ENCODE measurements around the gene XXYLT1. TPM values are rescaled to one million over a fixed set of nuclear protein-coding genes. Genes with fewer than 3 reads are reported as not detected.

The XXYLT1 gene
- total RNA-seq, 1 experiment from 2014 or later = 29.2 TPM

- Mint-ChIP-seq H3K27ac (ENCODE audit: unreplicated experiment) (no peak overlapping the region), H3K27me3 (ENCODE audit: unreplicated experiment) (no peaks in the 10 kb centered on the region), H3K36me3 (ENCODE audit: insufficient read depth, unreplicated experiment) (no peaks in the 10 kb centered on the region), H3K9me3 (ENCODE audit: low read depth, unreplicated experiment) (peaks cover 7% of the 10 kb centered on the region), H3K4me3 (ENCODE audit: low read depth, unreplicated experiment) (no peak overlapping the region), H3K4me1 (ENCODE audit: low read depth, unreplicated experiment) (no peaks in the 10 kb centered on the region)
- CTCF ChIA-PET = no interaction called here
- no peak for TF ChIP-seq CTCF (IDR thresholded peaks at IDR 0.05; ENCODE audit: unreplicated experiment)
- no TSS peak for BruUV-seq (replicated peaks)
- DNase-seq = no peak
- intact Hi-C loops (cut with micrococcal nuclease; ENCODE audit: unreplicated experiment) = no loop called here
These were observed 30.0 kb downstream of the XXYLT1 start for GRCh38 chr3:195240939-195241338.

GRCh38 chr3:195240171-195240701 lies 30.7 kb downstream of the XXYLT1 start:
- H3K27me3 Mint-ChIP-seq (ENCODE audit: unreplicated experiment) = no peaks in the 10 kb centered on the region
- no peaks in the 10 kb centered on the region for H3K4me1 Mint-ChIP-seq (ENCODE audit: low read depth, unreplicated experiment)
- TF ChIP-seq CTCF (IDR thresholded peaks at IDR 0.05; ENCODE audit: unreplicated experiment) = no peak
- intact Hi-C loops (cut with micrococcal nuclease; ENCODE audit: unreplicated experiment) = no loop called here
- H3K36me3 Mint-ChIP-seq (ENCODE audit: insufficient read depth, unreplicated experiment) = no peaks in the 10 kb centered on the region
- DNase-seq = no peak
- H3K4me3 Mint-ChIP-seq (ENCODE audit: low read depth, unreplicated experiment) = no peak overlapping the region
- no peak overlapping the region for H3K27ac Mint-ChIP-seq (ENCODE audit: unreplicated experiment)
- CTCF ChIA-PET = no interaction called here
- no TSS peak for BruUV-seq (replicated peaks)
- peaks cover 7% of the 10 kb centered on the region for H3K9me3 Mint-ChIP-seq (ENCODE audit: low read depth, unreplicated experiment)

- H3K27me3 Mint-ChIP-seq (ENCODE audit: unreplicated experiment) = no peaks in the 10 kb centered on the region
- no peak for DNase-seq
- no peak overlapping the region for H3K4me3 Mint-ChIP-seq (ENCODE audit: low read depth, unreplicated experiment)
- H3K4me1 Mint-ChIP-seq (ENCODE audit: low read depth, unreplicated experiment) = no peaks in the 10 kb centered on the region
- TF ChIP-seq CTCF (IDR thresholded peaks at IDR 0.05; ENCODE audit: unreplicated experiment) = no peak
- H3K9me3 Mint-ChIP-seq (ENCODE audit: low read depth, unreplicated experiment) = peaks cover 10% of the 10 kb centered on the region
- no TSS peak for BruUV-seq (replicated peaks)
- no peaks in the 10 kb centered on the region for H3K36me3 Mint-ChIP-seq (ENCODE audit: insufficient read depth, unreplicated experiment)
- no peak overlapping the region for H3K27ac Mint-ChIP-seq (ENCODE audit: unreplicated experiment)
- intact Hi-C loops (cut with micrococcal nuclease; ENCODE audit: unreplicated experiment) = no loop called here
- CTCF ChIA-PET = no interaction called here
These were observed 31.8 kb downstream of the XXYLT1 start for GRCh38 chr3:195239121-195239520.

- no TSS peak for BruUV-seq (replicated peaks)
- no peak for DNase-seq
- CTCF ChIA-PET = no interaction called here
- TF ChIP-seq CTCF (IDR thresholded peaks at IDR 0.05; ENCODE audit: unreplicated experiment) = no peak
- Mint-ChIP-seq H3K4me1 (ENCODE audit: low read depth, unreplicated experiment) (no peaks in the 10 kb centered on the region), H3K27ac (ENCODE audit: unreplicated experiment) (no peak overlapping the region), H3K36me3 (ENCODE audit: insufficient read depth, unreplicated experiment) (no peaks in the 10 kb centered on the region), H3K27me3 (ENCODE audit: unreplicated experiment) (no peaks in the 10 kb centered on the region), H3K9me3 (ENCODE audit: low read depth, unreplicated experiment) (peaks cover 10% of the 10 kb centered on the region), H3K4me3 (ENCODE audit: low read depth, unreplicated experiment) (no peak overlapping the region)
- intact Hi-C loops (cut with micrococcal nuclease; ENCODE audit: unreplicated experiment) = no loop called here
These were observed 32.3 kb downstream of the XXYLT1 start for GRCh38 chr3:195238586-195239118.
